HL-60 (cell line): ENCODE data around the gene MOB3B.

Experiments
- DNase-seq, 2 experiments: peaks; one replicate each; pipeline ENCODE4 v3.0.0-alpha.2; 2010 to 2020; ENCODE audit warnings: low read depth in 1 of 2, low spot score in 1 of 2
- H3K27ac ChIP-seq: fragments of 250-450 bp; sonication (Bioruptor Pico); replicated peaks from 2 replicates; pipeline ENCODE4 v1.5.1; 2020; ENCODE audit warnings: mild to moderate bottlenecking, moderate library complexity
- H3K27me3 ChIP-seq: fragments of 250-450 bp; sonication (Bioruptor Pico); 2 replicates; pipeline ENCODE4 v1.5.1; 2021; ENCODE audit warnings: mild to moderate bottlenecking, moderate library complexity; ENCODE audit not compliant: insufficient read depth, poor library complexity, severe bottlenecking
- H3K4me3 ChIP-seq: replicated peaks from 2 replicates; pipeline ENCODE4 v1.5.1; 2011; ENCODE audit warnings: mild to moderate bottlenecking, control low read depth, low read length; ENCODE audit not compliant: insufficient read depth
- GABPA ChIP-seq: IDR thresholded peaks from 2 replicates; pipeline ENCODE4 v1.6.1; 2012; ENCODE audit warnings: low read depth
- POLR2AphosphoS5 ChIP-seq: IDR thresholded peaks from 2 replicates; pipeline ENCODE4 v1.6.1; 2012; ENCODE audit warnings: low read depth
- SPI1 ChIP-seq: IDR thresholded peaks from 2 replicates; pipeline ENCODE4 v1.6.1; 2012; ENCODE audit warnings: low read depth, mild to moderate bottlenecking, borderline replicate concordance
- TF ChIP-seq, protein P1 (sequence below): IDR thresholded peaks from 2 replicates; pipeline ENCODE4 v1.6.1; 2012; ENCODE audit warnings: low read depth; ENCODE audit not compliant: insufficient replicate concordance
- TF ChIP-seq, protein P2 (sequence below): IDR thresholded peaks from one replicate; pipeline ENCODE4 v1.5.1; 2011; ENCODE audit warnings: low read length, control low read depth, inconsistent platforms; ENCODE audit not compliant: insufficient read depth

MOB3B gene

DNA sequence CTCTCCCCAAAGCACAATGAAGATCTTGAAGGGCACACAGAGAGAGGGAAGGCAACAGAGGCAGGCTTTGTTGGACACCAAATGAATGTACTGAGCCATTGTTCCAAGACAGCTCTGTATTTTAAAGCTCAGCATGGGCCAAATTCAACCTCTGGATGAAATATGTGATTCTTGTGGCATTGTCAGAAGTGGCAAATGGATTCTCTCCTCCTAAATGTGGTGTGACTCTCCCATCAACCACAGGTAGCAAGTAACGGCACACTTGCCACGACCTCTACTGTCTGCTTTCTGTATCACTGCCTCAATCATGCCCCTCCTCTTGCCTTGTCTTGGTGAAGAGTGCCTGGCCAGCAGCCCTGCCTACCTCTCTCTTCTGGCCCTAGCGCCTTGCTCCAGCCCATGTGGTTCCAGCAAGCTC is 6.1 kb upstream of the MOB3B start:
- Histone ChIP-seq H3K4me3 (no peak overlapping the region), H3K27me3 (no peaks in the 10 kb centered on the region), H3K27ac (no peak overlapping the region)
- no peak for DNase-seq
- no peak for TF ChIP-seq SPI1
- TF ChIP-seq, protein P1, sequence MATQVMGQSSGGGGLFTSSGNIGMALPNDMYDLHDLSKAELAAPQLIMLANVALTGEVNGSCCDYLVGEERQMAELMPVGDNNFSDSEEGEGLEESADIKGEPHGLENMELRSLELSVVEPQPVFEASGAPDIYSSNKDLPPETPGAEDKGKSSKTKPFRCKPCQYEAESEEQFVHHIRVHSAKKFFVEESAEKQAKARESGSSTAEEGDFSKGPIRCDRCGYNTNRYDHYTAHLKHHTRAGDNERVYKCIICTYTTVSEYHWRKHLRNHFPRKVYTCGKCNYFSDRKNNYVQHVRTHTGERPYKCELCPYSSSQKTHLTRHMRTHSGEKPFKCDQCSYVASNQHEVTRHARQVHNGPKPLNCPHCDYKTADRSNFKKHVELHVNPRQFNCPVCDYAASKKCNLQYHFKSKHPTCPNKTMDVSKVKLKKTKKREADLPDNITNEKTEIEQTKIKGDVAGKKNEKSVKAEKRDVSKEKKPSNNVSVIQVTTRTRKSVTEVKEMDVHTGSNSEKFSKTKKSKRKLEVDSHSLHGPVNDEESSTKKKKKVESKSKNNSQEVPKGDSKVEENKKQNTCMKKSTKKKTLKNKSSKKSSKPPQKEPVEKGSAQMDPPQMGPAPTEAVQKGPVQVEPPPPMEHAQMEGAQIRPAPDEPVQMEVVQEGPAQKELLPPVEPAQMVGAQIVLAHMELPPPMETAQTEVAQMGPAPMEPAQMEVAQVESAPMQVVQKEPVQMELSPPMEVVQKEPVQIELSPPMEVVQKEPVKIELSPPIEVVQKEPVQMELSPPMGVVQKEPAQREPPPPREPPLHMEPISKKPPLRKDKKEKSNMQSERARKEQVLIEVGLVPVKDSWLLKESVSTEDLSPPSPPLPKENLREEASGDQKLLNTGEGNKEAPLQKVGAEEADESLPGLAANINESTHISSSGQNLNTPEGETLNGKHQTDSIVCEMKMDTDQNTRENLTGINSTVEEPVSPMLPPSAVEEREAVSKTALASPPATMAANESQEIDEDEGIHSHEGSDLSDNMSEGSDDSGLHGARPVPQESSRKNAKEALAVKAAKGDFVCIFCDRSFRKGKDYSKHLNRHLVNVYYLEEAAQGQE: no peak
- TF ChIP-seq, protein P2, sequence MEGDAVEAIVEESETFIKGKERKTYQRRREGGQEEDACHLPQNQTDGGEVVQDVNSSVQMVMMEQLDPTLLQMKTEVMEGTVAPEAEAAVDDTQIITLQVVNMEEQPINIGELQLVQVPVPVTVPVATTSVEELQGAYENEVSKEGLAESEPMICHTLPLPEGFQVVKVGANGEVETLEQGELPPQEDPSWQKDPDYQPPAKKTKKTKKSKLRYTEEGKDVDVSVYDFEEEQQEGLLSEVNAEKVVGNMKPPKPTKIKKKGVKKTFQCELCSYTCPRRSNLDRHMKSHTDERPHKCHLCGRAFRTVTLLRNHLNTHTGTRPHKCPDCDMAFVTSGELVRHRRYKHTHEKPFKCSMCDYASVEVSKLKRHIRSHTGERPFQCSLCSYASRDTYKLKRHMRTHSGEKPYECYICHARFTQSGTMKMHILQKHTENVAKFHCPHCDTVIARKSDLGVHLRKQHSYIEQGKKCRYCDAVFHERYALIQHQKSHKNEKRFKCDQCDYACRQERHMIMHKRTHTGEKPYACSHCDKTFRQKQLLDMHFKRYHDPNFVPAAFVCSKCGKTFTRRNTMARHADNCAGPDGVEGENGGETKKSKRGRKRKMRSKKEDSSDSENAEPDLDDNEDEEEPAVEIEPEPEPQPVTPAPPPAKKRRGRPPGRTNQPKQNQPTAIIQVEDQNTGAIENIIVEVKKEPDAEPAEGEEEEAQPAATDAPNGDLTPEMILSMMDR: no peak
- no peak for TF ChIP-seq GABPA
- TF ChIP-seq POLR2AphosphoS5: no peak

DNA sequence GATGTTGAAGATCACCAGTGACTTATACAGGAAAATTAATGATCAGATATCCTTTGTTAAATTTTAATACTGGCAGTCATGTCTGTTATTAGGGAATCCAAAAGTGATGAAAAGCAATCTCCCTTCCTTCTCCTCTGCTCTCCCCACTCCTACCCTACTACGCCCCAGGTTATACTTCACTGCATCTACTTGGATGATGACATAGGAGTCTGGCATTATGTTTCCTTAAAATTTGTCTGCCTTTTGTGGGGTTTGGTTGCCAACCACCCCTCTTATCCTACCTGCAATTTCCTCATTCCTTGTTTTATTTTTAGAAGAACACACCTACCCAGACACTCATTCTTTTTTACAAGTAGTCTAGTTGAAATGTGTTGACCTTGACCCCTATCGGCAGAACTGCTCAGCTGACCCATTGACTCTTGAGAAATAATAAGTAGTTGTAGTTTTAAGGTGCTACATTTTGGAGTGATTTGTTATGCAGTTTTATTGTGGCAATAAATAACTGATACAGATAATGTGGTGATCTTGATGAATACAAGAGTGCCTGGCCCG is 5.1 kb upstream of the MOB3B start:
- TF ChIP-seq SPI1: no peak
- TF ChIP-seq, protein P2: no peak
- TF ChIP-seq, protein P1: no peak
- H3K4me3 ChIP-seq: no peak overlapping the region

DNA sequence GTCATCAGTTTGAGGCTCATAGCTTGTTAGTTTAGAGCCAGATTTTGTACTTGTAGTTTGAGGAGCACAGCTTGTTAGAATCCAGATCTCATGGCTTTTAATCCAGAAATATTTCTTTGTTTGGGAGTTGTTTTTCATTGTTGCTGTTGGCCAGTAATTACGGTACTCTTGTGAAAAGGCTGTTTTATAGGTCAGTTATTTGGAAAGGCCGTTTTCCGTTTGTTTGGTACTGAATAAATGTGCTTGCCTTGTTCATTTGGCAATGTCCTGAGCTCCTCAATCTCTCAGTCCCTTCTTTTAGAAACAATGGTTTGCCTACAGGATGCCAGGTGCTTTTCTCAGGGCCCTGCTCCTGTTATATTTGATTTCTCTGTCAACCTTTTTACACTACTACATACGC is 4.5 kb upstream of the MOB3B start:
- TF ChIP-seq POLR2AphosphoS5: no peak
- TF ChIP-seq GABPA: no peak
- TF ChIP-seq, protein P1: no peak
- TF ChIP-seq, protein P2: no peak
- TF ChIP-seq SPI1: no peak
- Histone ChIP-seq H3K27ac (no peak overlapping the region), H3K27me3 (no peaks in the 10 kb centered on the region), H3K4me3 (no peak overlapping the region)
- DNase-seq: no peak

More for the DNA sequence above, 5.1 kb upstream of the MOB3B start:
- DNase-seq: no peak
- no peak overlapping the region for H3K27ac ChIP-seq
- H3K27me3 ChIP-seq: no peaks in the 10 kb centered on the region
